GM20000 (cell line): ENCODE measurements around the gene MRRF.

Experiments
- DNase-seq: peaks from one replicate; pipeline ENCODE4 v3.0.0; 2012; ENCODE audit warnings: low spot score
- CTCF ChIP-seq: IDR thresholded peaks from 2 replicates; pipeline ENCODE4 v1.5.1; 2012; ENCODE audit warnings: mild to moderate bottlenecking, control low read depth; ENCODE audit errors: extremely low read depth, missing control alignments

Gene MRRF

GRCh38 chr9:122376796-122377195, 112.1 kb downstream of the MRRF start:
- TF ChIP-seq CTCF: no peak
- DNase-seq: no peak

- TF ChIP-seq CTCF: no peak
- no peak for DNase-seq
These were observed 112.8 kb downstream of the MRRF start for GRCh38 chr9:122377241-122378164.

- TF ChIP-seq CTCF: no peak
- no peak for DNase-seq
These were observed 113.6 kb downstream of the MRRF start for GRCh38 chr9:122378236-122378635.

- no peak for DNase-seq
- TF ChIP-seq CTCF: peak; percentile 11
These were observed 114.7 kb downstream of the MRRF start for GRCh38 chr9:122379340-122379739.

- no peak for DNase-seq
- no peak for TF ChIP-seq CTCF
These were observed 115.6 kb downstream of the MRRF start for GRCh38 chr9:122380293-122380692.
